HG03432 (cell line): ENCODE data around the gene THEM4.
"Not testable (repeated sequence)": the region's sequence is repeated elsewhere in the genome, so short reads cannot be mapped to it uniquely, and the experiment has no call there.

Experiments used
- ATAC-seq: cut with Tn5 transposase; IDR thresholded peaks from one replicate; pipeline ENCODE4 v1.9.1; 2021; ENCODE audit warnings: mild to moderate bottlenecking, moderate library complexity; ENCODE audit not compliant: unreplicated experiment

Gene THEM4

DNA sequence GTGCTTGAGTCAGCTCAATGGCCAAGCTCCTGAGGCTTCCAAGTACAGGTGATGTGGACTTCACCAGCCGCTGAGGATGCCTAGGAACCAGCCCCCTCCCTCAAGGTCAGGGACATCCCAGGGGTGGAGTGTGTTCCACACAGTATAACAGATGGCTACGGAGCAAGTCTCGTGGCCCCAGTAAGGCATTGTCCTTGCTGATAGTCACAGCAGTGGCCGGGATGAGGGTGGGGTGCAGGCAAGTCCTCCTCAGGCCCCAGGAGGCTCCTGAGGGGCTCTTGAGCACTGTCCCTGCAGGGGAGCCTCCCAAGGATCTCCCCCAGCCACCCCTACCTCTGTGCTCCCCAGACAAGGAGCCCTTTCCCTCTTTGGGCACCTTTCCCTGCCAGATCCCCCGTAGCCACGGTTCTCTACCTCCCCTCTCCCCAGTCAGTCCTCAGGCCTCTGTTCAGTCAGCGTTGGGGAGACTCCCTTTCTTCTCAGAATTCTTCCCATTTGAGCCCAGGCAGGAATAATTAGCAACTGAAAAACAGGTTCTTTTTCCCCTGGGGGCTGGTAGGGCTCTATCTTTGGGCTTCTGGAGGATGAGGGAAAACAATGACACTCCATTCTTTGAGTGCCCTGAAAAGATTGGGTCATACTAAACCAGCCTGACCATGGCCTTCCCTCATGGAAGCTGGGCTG, 48.7 kb downstream of the THEM4 start:
- no peak for ATAC-seq

DNA sequence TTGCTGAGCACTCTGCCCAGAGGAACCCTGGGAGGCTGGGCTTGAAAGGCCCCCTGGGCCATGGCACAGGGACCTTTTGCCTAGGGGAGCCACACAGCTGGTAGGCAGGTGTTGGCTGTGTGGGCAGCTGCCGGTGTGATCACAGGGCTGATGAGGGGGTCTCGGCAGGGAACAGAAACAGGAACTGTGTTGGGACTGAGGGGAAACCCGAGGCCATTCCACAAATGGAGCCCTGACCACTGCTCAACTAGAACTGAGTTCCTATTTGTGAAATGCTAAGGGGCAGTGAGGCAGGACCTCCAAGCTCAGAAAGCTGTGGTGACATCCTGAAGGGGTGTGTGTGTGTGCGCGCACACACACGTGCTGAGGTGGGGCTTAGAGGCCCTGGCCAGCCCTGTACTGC, 49.4 kb downstream of the THEM4 start:
- ATAC-seq, result no peak

- ATAC-seq, result no peak
These were observed 50.2 kb downstream of the THEM4 start for GRCh38 chr1:151858886-151859665.

- no peak for ATAC-seq
These were observed 51.1 kb downstream of the THEM4 start for GRCh38 chr1:151858030-151858746.

GRCh38 chr1:151855933-151856332, 53.4 kb downstream of the THEM4 start:
- no peak for ATAC-seq

DNA sequence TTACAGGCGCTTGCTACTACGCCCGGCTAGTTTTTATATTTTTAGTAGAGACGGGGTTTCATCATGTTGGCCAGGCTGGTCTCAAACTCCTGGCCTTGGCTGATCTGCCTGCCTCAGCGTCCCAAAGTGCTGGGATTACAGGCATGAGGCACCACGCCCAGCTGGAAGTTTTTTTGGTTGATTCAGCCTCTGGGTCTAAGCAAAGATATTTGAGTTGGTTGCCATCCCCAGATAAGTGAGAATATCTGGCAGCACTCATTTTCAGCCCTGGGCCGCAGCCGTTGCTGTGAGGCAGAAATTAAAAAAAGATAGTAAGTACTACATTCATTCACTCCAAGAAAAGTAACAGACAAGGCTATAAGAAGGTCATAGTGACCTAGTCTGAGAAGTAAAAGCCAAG, 53.8 kb downstream of the THEM4 start:
- not testable (repeated sequence) for ATAC-seq

GRCh38 chr1:151854658-151855057, 54.7 kb downstream of the THEM4 start:
- no peak for ATAC-seq

DNA sequence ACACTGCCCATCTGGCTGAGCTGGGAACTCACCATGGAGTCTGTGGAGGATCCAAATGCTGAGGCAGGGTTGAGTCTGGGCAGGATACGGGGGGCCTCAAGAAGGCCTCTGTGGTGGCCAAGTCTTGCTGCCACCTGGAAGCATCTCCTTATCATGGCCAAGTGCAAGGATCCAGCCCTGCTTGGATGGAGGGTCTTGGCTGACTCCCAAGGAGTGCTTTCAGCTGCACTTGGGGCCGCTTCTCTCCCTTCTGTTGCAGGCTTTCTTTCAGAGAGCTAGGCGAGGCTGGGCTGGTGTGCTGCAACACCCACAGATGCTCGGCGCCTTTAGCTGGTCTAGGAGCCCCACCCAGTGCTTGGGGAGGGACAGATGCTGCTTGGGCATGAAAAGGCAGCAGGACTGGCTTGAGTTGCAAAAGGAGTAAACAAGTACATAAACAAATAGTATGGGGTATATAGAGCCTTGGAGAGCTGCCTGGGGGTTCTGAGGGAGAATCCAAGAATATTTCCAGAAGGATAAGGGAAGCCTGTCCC, 55.8 kb downstream of the THEM4 start, which contains the start of gene THEM5:
TSS of gene THEM5 (minus strand) at position 302 of the 533 bp plus-strand sequence. CDS start at position 155, 147 bp downstream.
- ATAC-seq, result no peak

GRCh38 chr1:151852733-151853132, 56.6 kb downstream of the THEM4 start:
- ATAC-seq, result no peak

DNA sequence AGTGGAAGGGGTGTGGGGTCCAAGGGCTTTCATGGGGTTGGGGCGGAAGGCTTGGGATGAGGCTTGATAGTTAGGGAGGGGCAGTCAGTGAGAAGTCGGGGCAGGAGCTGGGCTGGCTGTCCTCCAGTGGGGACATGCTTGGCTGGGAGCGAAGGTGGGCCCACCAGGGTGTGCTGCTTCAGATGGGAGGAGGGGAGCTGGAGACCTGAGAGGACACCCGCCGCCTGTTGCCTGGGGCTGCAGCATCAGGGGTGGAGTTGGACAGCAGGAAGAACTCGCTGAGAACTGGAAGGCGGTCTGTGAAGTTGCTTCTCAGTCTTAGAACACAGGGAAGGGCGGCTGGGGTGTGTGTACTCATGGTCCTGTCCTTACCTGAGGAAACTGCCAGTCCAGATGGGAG, 57.4 kb downstream of the THEM4 start:
- ATAC-seq, result no peak

DNA sequence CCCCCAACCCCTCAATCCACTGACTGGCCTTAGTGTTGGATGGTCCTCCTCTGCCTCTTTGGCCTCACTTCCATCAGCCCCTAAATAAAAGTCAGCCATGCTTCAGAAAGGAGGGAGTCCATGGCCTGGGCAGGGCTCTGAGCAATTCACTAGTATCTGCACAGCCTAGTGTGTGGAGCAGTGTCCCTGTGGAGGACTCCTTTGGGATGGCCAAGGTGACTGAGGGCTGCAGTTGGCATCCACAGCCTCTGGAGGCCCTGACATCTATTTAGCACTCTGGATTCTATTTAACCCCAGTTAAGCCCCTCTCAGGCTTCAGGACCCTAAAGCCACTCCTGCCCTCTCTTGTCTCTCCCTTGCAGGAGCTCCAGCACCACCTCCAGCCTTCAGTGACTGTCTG, 59.4 kb downstream of the THEM4 start:
- ATAC-seq, result no peak

- ATAC-seq, result no peak
These were observed 60.2 kb downstream of the THEM4 start for GRCh38 chr1:151849126-151849525.

DNA sequence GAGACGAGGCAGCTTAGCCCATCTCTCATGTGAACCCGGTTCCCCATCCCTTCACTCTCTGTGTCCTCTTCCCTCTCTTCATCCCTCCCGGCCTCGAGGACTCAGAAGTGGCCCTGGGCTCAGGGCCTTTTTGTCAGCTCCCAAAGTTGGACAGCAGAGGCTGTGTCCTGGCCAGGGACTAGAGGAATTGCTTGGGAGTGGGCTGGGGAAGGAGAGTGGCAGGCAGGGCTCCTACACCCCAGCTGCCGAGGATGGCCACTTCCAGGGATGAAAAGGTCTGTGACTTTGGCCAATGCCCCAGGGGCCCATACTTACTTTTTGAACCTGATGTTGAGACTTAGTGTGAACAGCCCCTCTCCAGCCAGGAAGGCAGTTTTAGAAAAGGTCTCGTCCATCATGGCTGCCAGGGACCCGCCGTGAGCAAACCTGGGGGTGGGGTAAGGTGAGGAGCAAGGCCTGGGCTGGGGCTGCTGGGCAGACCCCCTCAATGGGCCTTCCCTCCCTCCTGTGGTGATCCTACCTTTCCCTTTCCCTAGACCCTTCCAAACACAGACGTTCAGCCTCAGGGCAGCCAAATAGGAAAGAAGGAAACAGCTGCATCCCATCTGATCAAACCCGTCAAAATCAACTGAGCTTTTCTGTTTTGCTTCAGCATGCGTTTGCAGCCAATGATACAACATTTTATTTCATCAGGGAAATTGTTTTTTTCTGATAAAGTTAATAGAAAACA, 61.3 kb downstream of the THEM4 start:
- no peak for ATAC-seq

DNA sequence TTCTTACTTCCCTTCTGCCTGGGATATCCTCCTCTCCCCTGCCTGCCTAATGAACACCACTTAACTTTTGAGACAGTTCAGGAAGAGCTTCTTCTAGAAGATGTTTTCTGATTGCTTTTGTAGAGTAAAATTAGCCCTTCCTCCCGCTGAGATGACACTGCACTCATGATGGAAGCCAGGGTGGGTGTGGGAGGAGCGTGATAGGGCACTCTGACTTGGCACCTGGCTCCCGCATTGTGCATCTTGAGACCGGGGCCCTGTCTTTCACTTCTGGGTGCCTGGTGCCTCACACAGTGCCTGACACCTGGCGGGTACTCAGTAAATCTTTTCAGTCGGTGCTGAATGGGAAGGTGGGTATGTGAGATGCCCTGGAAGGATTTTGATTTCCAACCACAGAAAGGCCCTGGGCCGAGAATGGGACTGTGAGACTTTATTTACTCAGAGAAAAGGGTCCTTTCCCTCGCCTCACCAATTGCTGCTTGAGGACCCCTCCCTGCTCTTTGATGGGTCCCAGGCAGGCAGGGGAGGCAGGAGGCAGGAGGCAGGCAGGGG, 62.5 kb downstream of the THEM4 start:
- no peak for ATAC-seq

DNA sequence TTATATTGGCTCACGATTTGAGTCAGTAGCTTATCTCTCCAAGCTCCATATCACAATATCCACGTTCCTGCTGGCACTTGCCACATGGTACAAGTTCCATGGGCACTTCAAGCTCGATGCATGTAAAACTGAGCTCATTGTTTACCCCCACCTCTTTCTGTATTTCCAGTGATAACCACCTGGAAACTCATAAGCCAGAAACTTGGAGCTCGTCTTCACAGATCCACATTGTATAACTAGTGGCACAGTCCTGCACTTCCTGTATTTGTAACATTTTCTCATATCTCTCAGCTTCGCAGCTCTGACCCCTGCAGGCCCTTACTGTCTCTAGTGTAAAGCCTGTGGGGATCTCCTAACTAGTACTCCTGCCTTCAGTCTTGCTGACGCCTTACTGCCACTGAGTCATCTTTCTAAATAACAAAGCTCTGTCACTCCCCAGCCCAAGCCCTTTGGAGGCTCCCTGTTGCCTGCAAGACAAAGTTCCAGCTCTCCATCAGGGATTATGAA, 63.2 kb downstream of the THEM4 start:
- ATAC-seq, result no peak

DNA sequence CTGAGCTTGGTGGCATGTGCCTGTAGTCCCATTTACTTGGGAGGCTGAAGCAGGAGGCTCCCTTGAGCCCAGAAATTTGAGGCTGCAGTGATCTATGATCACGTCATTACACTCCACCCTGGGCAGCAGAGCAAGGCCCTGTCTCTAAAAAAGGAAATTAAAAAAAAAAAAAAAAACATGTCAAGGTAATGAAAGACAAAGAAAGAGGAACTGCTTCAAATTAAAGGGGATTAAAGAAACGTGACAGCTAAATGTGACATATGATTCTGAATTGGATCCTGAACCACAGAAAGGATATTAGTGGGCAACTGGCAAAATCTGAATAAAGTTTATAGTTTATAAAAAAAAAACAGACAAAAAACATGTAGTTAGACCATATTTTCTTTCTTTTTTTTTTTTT, 65.9 kb downstream of the THEM4 start:
- no peak for ATAC-seq

- ATAC-seq, result no peak
These were observed 68.2 kb downstream of the THEM4 start for GRCh38 chr1:151841141-151841540.

DNA sequence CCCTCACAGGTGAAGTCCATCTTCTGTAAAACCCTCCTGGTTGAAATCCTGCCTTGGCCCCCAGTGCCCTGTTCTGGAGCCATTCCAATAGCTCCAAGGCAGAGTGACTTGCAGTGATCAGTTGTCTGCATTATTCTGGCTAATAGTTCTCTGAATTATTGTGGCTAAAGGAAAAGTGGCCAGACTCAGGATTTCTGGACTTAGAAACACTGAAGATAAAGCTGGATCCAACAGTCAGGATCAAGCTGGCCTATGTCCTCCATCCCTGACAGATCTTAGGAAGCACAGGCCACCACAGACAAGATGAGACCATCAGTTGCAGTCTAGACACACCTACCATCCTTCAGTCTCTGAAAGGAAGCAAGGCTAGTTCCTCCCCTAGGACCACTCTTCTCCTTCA, 68.9 kb downstream of the THEM4 start:
- ATAC-seq, result no peak

- ATAC-seq, result peak; percentile 72
These were observed 69.6 kb downstream of the THEM4 start, which contains the start of gene C2CD4D for GRCh38 chr1:151839457-151840403. Gene C2CD4D, minus strand, starts transcription at chr1:151839820. Its CDS starts 831 bp downstream, at chr1:151838989.
